Activated CD8-positive, alpha-beta T cell treated with anti-CD3 and anti-CD28 coated beads, Interleukin-2, amount 10 ng/mL, durations not matched to agents 7 days and 5 days (primary cell): ENCODE data around the gene PGA4. TPM values are rescaled to one million over a fixed set of nuclear protein-coding genes. Genes with fewer than 3 reads are reported as not detected.
"Not testable (repeated sequence)": the region's sequence is repeated elsewhere in the genome, so short reads cannot be mapped to it uniquely, and the experiment has no call there.

Experiments
- ATAC-seq: fragments of 150-1000 bp; cut with Tn5 transposase; one replicate; pipeline ENCODE4 v1.10.0; 2021; ENCODE audit warnings: moderate library complexity
- CTCF ChIA-PET: fragments of 350-600 bp; sonication (Branson Sonifier 250); formaldehyde crosslinking; loops from one replicate; lab custom pipeline; 2021; ENCODE audit warnings: antibody characterized with exemption; lab: Charles Lee
- POLR2A ChIA-PET: fragments of 350-600 bp; sonication (Branson Sonifier 250); formaldehyde crosslinking; loops from one replicate; lab custom pipeline; 2021; ENCODE audit warnings: antibody characterized with exemption; lab: Charles Lee
- DNase-seq: peaks from one replicate; pipeline ENCODE4 v3.0.0-alpha.2; 2020
- H3K27ac Mint-ChIP-seq: one replicate; pipeline ENCODE4 v1.8.0; 2021; ENCODE audit warnings: mild to moderate bottlenecking, mixed read lengths
- H3K27me3 Mint-ChIP-seq: one replicate; pipeline ENCODE4 v1.8.0; 2021; ENCODE audit warnings: low read depth, mixed read lengths
- H3K36me3 Mint-ChIP-seq: one replicate; pipeline ENCODE4 v1.8.0; 2021; ENCODE audit warnings: low read depth, mixed read lengths
- H3K4me1 Mint-ChIP-seq: one replicate; pipeline ENCODE4 v1.8.0; 2021; ENCODE audit warnings: low read depth, mixed read lengths
- H3K4me3 Mint-ChIP-seq: one replicate; pipeline ENCODE4 v1.8.0; 2021; ENCODE audit warnings: mild to moderate bottlenecking, mixed read lengths
- H3K9me3 Mint-ChIP-seq: one replicate; pipeline ENCODE4 v1.8.0; 2022; ENCODE audit warnings: mixed read lengths; ENCODE audit not compliant: insufficient read depth
- total RNA-seq, 2 experiments: library from RNA; stranded (reverse); gene quantifications; one replicate each; pipeline ENCODE4 v1.2.3, GENCODE V29; 2021

The PGA4 gene
- total RNA-seq, 2 experiments from 2014 or later, result not detected

GRCh38 chr11:61232548-61233145 is 10.5 kb downstream of the PGA4 start:
- H3K27ac Mint-ChIP-seq, H3K4me1 Mint-ChIP-seq, CTCF ChIA-PET, POLR2A ChIA-PET, H3K36me3 Mint-ChIP-seq, DNase-seq, H3K9me3 Mint-ChIP-seq, H3K27me3 Mint-ChIP-seq, H3K4me3 Mint-ChIP-seq, ATAC-seq: not testable (repeated sequence)

- H3K27ac Mint-ChIP-seq, H3K9me3 Mint-ChIP-seq, DNase-seq, CTCF ChIA-PET, H3K4me1 Mint-ChIP-seq, ATAC-seq, H3K27me3 Mint-ChIP-seq, H3K36me3 Mint-ChIP-seq, H3K4me3 Mint-ChIP-seq, POLR2A ChIA-PET: not testable (repeated sequence)
Measured at GRCh38 chr11:61237130-61237529, 15.0 kb downstream of the PGA4 start.

GRCh38 chr11:61240288-61240687 is 18.1 kb downstream of the PGA4 start:
- POLR2A ChIA-PET, result not testable (repeated sequence)

GRCh38 chr11:61240875-61241274 is 18.7 kb downstream of the PGA4 start, which contains the start of gene PGA5:
PGA5 (plus strand) TSS chr11:61241175; CDS start chr11:61241227, 52 bp downstream.
- H3K9me3 Mint-ChIP-seq, H3K27ac Mint-ChIP-seq, DNase-seq, H3K27me3 Mint-ChIP-seq, CTCF ChIA-PET, ATAC-seq, POLR2A ChIA-PET, H3K4me3 Mint-ChIP-seq, H3K36me3 Mint-ChIP-seq, H3K4me1 Mint-ChIP-seq: not testable (repeated sequence)

More at GRCh38 chr11:61240288-61240687, 18.1 kb downstream of the PGA4 start:
- H3K27me3 Mint-ChIP-seq, DNase-seq, H3K9me3 Mint-ChIP-seq, H3K27ac Mint-ChIP-seq, H3K4me3 Mint-ChIP-seq, H3K4me1 Mint-ChIP-seq, H3K36me3 Mint-ChIP-seq, CTCF ChIA-PET, ATAC-seq: not testable (repeated sequence)

- H3K36me3 Mint-ChIP-seq, POLR2A ChIA-PET: not testable (repeated sequence)
Measured at GRCh38 chr11:61241526-61241925, 19.4 kb downstream of the PGA4 start.

GRCh38 chr11:61245284-61245964 is 23.3 kb downstream of the PGA4 start:
- H3K27me3 Mint-ChIP-seq, H3K27ac Mint-ChIP-seq, H3K4me3 Mint-ChIP-seq, H3K36me3 Mint-ChIP-seq, H3K9me3 Mint-ChIP-seq, CTCF ChIA-PET, POLR2A ChIA-PET, ATAC-seq, H3K4me1 Mint-ChIP-seq, DNase-seq: not testable (repeated sequence)

More at GRCh38 chr11:61241526-61241925, 19.4 kb downstream of the PGA4 start:
- ATAC-seq, H3K27ac Mint-ChIP-seq, H3K4me3 Mint-ChIP-seq, H3K4me1 Mint-ChIP-seq, H3K9me3 Mint-ChIP-seq, CTCF ChIA-PET, DNase-seq, H3K27me3 Mint-ChIP-seq: not testable (repeated sequence)

- H3K36me3 Mint-ChIP-seq, H3K27ac Mint-ChIP-seq, H3K27me3 Mint-ChIP-seq, H3K9me3 Mint-ChIP-seq, CTCF ChIA-PET, ATAC-seq, H3K4me3 Mint-ChIP-seq, H3K4me1 Mint-ChIP-seq, POLR2A ChIA-PET, DNase-seq: not testable (repeated sequence)
Measured at GRCh38 chr11:61248071-61248470, 25.9 kb downstream of the PGA4 start.

- POLR2A ChIA-PET, DNase-seq, ATAC-seq, H3K36me3 Mint-ChIP-seq, H3K4me1 Mint-ChIP-seq, H3K27me3 Mint-ChIP-seq, H3K4me3 Mint-ChIP-seq, CTCF ChIA-PET, H3K27ac Mint-ChIP-seq, H3K9me3 Mint-ChIP-seq: not testable (repeated sequence)
Measured at GRCh38 chr11:61249201-61249600, 27.1 kb downstream of the PGA4 start.

- H3K27ac Mint-ChIP-seq, H3K9me3 Mint-ChIP-seq, ATAC-seq, POLR2A ChIA-PET, H3K4me3 Mint-ChIP-seq, DNase-seq, H3K27me3 Mint-ChIP-seq, H3K4me1 Mint-ChIP-seq, H3K36me3 Mint-ChIP-seq: not testable (repeated sequence)
- CTCF ChIA-PET, result interaction anchor here (2.0 kb wide), 1 partner anchor 64 kb away, joined by 6 read pairs; no protein-coding TSS in a partner anchor
Measured at GRCh38 chr11:61250796-61251765, 28.9 kb downstream of the PGA4 start.

- H3K4me1 Mint-ChIP-seq, H3K9me3 Mint-ChIP-seq, POLR2A ChIA-PET, ATAC-seq, DNase-seq, H3K27me3 Mint-ChIP-seq, H3K36me3 Mint-ChIP-seq, H3K27ac Mint-ChIP-seq, H3K4me3 Mint-ChIP-seq: not testable (repeated sequence)
- CTCF ChIA-PET, result interaction anchor here (0.7 to 3.9 kb wide), 5 partner anchors 10 to 132 kb away, joined by 3 to 49 read pairs (median 6); partner anchors contain the start of gene VWCE
Measured at GRCh38 chr11:61252332-61252731, 30.2 kb downstream of the PGA4 start.

GRCh38 chr11:61254403-61255025 is 32.4 kb downstream of the PGA4 start:
- ATAC-seq (peak; percentile 96), DNase-seq (peak; percentile 78)
- ChIA-PET POLR2A (interaction anchor here (0.8 to 1.4 kb wide), 2 partner anchors 20 to 40 kb away, joined by 4 read pairs; partner anchors contain the start of gene VWCE), CTCF (interaction anchor here (0.7 to 3.9 kb wide), 16 partner anchors 12 to 423 kb away, joined by 3 to 49 read pairs (median 6); partner anchors contain the start of genes CYB561A3, TMEM138, TMEM216 and VWCE)
- Mint-ChIP-seq H3K9me3 (no peaks in the 10 kb centered on the region), H3K4me1 (no peaks in the 10 kb centered on the region), H3K4me3 (no peak overlapping the region), H3K36me3 (no peaks in the 10 kb centered on the region), H3K27me3 (no peaks in the 10 kb centered on the region), H3K27ac (no peak overlapping the region)
